ENCODE measurements around the gene UPK3A.

GRCh38 chr22:45235851-45236342, 48.9 kb upstream of the UPK3A start:
- no peak for TF ChIP-seq CTCF (IDR thresholded peaks at IDR 0.05; ENCODE audit: low read length)
- no peak for TF ChIP-seq EZH2 (optimal IDR thresholded peaks at IDR 0.05; ENCODE audit: low read depth, low read length)

Measured in MM.1S (cell line).